HUDEP-2 (cell line): Measurements from ENCODE around the gene PARVA.

Experiments used
- DNase-seq, 76 experiments: peaks; one replicate each; lab custom pipeline; 2025; ENCODE audit not compliant: unreplicated experiment in 76 of 76; lab: John Stamatoyannopoulos, UW

PARVA gene

DNA sequence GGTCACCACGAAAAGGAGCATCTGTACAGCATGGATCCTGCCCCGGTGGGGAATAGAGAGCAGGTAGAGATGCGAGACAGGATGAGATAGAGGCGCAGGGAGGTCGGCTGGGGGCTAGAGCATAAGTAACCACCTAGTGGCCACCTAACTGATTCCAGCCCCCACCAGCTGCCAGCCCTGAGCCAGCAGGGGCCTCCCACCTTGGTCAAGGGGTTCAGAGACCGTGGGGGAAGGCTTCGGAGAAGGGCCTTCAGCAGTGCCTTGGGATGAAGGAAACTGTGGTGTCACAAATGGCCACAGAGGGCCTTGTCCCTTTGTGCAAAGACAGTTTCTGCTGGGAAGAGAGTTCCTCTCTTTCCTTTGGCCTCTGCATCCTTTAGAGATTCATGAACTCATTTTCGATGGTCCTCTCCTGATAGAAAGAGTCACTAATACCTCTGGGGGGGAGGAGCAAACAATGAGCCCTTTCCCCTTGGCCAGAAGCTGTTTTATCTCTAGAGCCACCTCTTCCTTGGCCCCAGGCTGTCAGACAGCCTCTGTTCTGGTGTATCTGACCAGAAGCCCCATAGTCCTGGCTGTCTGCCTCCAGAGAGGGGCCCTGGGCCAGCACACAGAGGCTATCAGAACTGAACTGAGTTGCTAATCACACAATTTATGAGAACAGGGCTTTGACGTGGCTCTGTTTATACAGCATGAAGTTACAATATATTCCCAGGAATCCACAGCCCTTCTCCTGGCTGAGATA lies 146.0 kb downstream of the PARVA start:
- peak in 8 of 76 experiments; percentile 5 to 49 (median 14) for DNase-seq

DNA sequence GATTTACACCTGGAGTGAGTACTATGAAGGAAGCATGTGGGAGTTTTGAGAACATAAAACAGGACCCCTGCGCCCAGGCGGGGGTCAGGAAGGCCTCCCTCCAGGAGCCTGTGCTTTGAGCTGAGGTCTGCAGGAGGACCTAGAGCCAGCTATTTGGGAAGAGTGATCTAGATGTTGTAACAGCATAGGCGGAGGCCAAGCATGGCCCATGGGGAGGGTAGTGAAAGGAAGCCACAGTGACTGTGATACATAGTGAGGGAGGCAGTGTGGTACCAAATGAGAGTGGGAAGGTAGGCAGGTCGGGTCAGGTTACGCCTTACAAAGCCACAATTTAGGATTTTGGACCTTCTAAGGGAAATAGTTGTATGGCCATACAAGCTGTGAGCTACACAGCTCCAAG lies 147.5 kb downstream of the PARVA start:
- no peak for DNase-seq

DNA sequence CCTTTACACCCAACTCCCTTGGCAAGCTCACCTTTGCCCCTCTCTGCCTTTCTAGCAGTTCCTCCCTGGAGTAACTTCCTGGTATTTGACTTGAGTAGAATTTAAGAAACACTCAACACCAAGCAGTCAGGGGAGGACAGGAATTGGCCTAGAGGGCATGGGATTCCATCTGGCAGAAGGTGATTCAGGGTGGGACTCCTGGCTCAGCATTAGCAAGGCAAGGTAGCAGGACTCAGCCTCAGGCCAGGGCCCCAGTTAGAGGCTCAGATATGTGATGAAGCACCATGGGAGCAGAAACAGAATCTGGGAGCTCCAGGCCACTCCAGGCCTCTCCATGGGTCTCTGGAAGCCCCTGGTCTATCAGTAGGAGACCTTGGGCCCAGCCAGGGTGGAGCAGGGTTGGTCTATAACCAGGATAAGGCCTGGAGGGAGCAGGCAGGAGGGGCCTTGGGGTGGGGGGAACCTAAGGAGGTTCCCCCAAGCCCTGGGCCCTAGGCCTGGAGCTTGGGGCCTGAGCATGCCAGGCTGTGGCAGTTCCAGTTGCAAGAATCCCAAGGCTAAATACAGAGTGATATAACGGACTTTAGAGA lies 148.2 kb downstream of the PARVA start:
- no peak for DNase-seq

DNA sequence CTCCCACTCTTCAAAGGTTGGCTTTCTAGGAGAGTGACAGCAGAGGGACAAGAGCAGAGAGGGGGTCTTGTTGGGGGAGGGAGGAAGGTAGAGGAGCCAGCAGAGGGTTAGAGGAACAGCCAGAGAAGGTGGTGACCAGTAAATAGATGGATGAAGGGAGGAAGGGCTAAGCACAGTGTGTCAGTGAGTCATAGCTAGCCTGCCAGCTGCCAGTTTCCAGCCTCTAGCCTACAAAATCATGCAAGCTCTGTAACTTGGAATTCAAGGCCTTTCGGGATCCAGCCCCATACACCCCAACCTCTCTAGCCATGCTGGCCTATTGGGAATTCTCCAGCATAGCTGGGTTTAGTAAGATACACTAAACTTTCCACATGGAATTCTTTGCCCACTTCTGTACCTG lies 149.4 kb downstream of the PARVA start:
- DNase-seq = no peak

DNA sequence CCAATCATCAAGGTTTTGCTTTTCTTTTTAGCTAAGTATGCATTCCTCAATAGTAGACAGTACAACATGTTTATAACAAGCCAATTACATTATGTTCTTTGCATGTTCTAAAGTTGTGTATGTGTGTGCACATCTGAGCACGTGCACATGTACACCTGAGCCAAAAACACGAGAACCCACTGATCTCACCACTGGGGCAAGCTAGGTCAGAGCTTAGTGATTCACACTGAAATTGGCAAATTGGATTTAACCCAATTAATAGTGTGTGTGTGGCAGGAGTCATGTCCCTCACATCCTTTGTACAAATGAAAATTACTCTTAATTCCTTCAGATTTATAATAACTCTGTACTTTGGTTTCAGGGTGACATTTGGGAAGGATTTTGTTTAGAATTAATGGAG lies 151.1 kb downstream of the PARVA start:
- no peak for DNase-seq

DNA sequence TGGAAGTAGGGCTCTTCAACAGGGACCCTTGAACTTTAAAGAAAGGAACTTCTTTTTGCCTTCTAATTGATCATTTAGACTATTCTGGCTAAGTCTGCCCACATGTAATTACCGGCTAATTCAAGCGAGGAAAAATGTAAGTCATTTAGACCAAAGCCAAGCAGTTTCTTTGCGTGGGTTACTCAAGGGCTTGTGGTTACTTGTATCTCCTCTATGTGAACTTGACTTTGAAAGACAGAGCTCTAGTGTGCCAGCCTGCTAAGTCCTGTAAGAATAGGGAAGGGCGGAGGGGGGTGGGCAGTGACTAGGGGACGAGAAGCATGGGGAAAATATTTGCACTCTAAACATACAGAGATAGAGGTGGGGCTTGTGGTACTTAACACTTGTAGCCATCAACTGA lies 151.7 kb downstream of the PARVA start:
- DNase-seq = no peak

DNA sequence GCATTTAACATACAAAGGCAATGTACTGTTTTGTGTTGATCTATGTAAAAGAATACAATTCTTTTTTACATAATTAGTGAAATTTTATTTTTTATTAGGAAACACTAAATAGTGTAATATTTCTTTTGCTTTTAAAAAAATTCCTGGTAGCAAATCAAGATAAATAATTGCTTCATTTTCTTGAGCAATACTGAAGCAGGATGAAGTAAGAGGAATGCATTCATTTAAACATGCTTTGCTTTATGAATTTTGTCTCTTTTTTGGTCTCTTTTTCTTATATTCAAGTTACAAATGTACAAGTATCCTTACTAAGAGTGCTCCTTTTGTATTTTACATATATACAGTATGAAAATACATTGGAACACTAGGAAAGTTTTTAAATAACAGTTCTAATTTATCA lies 152.4 kb downstream of the PARVA start:
- DNase-seq = no peak

DNA sequence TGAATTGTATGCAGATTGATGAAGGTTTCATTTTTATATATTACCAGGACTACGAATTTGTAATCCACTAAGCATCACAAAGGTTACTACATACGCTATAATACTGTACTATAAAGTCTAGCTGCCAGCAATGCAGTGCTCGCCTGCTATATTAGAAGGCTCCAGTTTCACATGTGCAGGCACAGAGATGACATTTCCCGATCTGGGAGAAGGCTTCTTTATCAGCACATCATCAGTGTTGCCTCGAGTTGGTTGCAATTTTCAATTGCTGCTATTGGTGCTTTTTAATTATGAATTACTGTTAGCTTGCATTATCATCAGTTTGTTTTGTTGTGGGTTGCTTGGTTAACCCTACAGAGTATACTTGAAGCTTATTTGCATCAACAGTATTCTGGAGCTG lies 153.6 kb downstream of the PARVA start:
- DNase-seq = no peak

DNA sequence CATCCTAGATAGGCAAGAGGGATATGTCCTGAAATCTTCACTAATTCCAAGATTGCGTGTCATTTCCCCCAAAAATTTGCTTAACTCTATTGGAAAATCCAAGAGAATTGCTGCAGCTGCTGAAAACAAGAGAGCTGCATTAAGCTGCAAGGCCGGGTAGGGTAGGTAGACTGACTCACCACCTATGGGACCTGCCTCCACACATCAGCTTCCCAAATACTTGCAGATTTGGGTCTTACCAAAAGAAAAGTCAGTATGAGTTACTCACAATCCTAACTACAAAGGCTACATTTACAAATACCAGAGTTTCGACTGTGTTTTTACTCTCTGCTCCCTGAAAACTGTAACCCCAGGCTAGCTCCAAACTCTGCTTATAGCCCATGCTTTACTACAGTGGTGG lies 154.3 kb downstream of the PARVA start:
- DNase-seq = no peak

DNA sequence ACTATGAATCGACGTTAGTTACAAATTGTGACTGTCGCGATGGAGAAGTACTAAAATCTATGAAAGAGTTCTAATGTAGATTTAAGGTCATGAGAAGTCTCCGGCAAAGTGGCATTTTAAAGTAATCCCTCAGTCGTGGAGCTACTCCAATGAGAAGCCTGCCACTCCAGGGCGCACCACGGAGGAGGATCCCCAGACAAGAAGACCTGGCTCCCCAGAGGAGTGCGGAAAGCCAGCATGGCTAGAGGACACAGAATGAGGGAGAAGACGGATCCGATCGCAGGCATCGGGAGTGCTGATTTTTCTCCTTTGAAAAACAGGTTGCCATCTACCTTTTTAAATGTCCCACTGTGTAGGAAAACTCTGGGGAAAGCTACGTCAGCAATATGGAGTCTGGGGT lies 155.2 kb downstream of the PARVA start:
- no peak for DNase-seq

DNA sequence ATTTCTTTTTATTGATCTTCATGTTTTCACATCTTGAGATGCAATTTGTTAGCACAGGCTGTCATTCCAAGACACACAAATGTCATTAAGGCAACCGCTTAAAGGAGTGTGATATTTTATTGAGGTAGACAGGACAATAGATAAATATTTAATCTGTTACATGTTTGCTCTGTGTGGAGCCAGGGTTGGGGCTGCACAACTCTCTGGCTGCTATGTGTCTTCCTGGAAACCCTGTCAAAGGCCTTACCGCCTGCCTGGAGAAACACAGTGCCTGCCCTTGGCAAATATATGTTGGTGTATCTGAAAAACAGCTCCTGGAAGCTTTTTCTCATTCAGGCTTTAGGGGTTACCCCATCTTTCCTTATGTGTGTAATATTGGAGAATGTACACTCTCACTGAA lies 157.2 kb downstream of the PARVA start:
- no peak for DNase-seq

DNA sequence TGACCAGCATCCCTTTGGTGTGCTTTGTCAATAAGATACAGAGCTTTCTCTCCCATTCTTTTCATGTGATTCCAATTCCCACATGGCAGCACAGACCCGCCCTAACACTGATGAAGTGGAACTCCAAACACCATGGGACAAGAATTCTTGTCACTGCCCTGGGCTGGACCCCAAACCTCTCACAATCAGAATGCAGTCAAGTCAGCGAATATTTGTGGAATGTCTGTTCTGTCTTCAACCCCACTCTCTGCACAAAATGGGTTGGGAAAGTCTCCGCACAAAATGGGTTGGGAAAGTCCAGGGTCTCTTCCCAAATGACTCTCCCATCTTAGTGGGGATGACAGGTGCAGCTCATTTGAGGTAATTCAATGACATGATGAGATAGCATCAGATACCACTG lies 157.9 kb downstream of the PARVA start:
- DNase-seq = no peak

DNA sequence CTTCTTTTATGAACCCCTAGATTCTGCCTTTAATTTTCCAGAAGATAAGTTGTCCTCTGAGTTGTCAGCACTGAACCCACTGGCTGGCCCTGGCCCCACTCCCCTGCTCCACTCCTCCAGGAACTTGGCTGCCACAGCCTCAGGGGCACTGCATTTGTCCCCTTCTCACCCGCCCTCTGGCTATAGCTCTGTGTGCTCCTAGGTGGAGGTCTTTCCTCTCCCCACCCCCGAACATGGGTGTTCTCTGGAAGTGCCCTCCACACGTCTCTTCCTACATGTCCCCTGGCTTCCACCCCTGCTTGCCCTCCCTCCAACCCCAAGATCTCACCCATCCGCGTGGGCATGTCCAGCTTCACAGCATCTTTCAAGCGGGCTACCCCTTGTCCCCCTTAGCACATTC lies 159.2 kb downstream of the PARVA start:
- no peak for DNase-seq

DNA sequence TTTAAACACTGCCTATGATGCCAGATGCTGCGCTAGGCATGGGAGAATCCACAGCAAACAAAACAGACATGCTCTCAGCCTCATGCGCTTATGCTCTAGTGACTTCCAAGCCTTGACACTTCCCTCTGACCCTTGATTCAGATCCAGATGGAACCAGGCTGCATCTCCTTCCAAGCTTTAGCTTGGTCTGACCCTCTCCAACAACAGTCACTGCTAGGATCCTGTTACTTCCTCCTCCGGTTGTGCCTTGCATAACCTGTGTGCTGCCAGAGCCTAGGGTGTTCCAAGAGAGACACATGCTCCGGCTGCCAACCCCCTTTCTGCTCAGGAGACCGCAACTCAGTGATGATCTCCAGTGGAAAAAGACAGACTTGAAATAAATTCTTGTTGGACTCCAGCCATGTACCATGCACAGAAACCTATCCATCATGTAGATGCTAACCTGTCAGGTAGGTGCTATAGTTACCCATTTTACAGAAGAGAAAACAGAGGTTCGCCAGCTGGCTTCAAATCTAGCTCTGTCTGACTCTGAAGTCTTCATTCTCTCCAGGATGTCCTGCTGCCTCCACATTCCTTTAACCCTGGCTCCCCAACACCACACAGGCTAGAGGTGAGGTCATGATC lies 160.5 kb downstream of the PARVA start:
- no peak for DNase-seq

DNA sequence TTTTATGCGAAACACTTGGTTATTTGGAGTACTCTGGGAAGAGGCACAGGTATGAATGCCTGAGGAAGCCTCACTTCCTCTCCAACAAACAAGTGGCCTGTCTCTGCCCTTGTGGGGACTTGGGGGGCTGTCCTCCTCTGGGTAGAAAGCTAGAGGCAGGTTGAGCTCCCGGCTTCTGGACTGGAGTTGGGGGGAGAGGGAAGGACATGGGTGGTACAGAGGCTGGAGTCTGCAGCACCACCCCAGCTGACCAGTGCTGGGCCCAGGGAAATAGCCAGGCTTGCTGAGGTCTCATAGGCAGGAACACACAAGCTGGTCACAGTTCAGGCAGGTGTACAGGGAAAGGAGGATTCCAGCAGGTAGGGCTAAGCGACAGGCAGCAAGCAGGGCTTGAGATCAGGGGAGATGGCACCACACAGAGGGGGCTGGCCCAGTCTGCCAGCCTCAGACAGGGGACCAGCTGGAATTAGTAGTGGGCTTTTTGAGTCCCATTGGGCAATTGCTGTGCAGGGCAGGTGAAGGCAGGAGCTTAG lies 161.6 kb downstream of the PARVA start:
- DNase-seq = no peak

DNA sequence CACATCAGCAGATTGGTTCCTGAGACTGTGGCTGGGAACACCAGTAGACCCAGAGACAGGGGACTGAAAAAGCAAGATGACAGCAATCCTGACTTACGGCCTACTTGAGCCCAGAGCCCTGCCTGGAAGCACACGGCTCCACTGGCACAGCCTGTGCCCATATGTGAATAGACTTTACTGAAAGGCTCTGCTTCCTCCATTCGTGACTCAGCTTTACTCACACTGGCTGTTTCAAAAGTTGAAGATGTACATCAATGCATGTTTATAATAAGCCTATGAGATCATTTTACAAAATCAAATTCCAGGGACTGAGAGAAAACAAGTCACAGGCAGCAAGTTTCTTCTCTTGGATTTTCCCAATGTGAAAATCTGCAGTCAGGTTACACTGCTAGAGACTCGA lies 162.2 kb downstream of the PARVA start:
- DNase-seq = no peak

DNA sequence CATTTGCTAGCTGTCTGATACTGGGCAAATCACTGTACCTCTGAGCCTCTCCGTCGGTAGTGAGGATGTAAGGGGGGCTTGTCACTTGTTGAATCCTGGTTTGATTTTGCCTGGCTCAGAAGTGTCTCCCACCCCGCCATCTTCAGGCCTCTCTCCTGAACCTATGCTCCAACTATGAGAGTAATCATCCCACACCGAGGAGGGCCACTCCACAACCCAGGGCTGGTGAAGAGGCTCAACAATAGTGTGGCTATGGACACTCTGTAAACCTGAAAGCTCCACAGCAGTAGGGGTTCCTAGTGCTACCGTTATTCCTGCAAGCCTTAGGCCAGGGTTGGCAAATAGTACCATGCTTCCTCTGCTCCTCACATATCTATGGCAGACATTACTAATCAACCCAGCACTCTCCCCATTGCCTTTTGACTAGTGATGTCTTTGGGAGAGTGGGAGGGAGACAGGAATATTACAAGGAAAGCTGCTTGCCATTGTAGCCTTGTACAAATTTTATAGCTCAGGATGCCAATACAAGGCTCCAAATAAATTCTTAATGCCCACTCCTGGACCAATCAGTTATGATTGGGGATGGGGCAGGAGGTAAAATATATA lies 162.8 kb downstream of the PARVA start:
- DNase-seq = no peak

DNA sequence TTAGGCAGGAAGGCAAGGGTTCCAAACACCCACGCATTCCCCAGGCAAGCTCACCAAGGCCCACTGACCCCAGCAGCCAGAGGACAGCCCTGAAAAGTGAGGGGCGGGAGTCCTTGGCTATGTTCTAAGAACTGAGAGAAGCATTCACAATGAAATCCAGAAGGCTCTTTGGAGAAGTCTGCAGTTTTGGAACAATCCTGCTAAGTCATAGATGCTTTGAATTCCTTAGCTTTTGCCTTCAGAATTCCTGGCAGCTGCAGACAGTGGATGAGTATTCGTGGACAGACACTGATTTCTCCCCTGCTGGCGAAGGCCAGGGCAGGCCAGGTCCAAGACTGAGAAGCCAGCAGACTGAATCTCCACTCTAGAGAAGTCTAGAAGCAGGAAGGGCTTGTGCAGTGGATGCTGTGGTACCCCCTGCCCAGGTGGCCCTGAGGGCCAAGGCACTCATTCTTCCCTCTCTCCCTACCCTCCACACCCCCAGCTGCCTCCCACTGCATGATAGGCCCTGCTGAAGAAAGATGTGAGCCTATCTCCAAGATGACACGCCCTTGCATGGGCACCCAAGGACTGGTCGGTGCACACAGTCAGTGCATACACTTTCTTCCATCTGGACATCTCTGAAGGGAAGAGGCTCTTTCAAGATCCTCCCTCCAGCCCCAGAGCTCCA lies 163.7 kb downstream of the PARVA start:
- DNase-seq = no peak

DNA sequence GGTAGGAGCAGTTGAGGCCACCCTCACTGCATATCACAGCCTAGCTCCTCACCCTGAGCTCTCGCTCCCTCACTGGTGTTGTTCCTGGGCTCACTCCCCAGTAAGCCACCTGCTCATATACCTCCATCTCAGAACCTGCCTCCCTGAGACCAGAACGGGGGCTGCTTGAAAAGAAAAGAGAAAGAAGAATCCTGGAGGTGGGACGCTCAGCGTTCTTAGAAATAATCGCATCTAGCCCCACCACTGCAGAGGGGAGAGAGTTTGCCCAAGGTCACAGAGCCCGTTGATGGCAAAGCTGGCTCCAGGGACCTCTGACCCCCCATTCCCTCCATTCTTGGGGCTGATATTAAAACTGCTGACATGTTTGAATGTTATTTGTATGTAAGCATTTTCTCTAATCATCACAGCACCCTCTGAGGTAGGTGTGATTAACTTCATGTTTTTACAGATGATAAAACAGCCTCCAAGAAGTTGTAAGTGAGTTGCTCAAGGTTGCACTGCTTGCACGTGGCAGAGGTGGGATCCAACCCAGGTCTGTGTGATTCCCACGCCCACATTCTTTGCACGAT lies 164.3 kb downstream of the PARVA start:
- DNase-seq = no peak

DNA sequence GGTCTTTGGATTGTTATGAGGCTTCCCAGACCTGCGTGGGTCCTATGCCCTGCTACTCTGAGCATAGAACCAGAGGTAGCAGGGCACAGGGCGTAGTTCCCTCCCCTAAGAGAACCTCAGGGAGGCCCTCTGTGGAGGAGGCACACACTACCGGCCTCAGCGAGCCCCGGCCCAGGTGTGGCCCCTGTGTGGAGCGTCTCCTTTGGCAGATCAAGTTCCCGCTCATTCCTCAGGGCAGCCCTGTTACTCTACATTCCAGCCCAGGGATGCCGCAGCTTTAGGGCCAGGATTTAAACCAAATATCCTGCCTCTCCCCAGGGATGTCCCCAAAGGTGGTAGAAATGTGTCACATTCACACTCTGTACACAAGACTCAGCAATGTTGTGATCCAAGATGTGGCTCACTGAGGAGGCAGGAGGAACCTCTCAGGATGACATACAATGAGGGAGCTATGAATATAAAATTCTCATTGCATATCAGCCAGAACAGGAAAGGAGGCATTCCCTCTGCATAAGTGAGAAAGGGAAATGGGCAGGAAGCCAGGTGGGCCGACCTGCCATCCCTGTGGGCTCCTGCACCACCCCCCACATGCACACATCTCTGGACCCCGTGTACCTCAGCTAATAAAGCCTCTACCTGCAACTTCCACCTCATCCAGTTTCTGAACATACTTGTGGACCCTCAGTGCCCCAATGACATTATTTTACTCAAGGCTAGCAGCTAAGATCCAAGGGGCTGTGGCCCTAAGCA lies 165.0 kb downstream of the PARVA start:
- no peak for DNase-seq
